Parathyroid adenoma (tissue), 2 donors: ENCODE results near the gene CSAD.

ENCODE experiments used
- H2AFZ ChIP-seq: fragments of 300-600 bp; sonication (generic); one replicate; pipeline ENCODE4 v1.7.0; 2017; ENCODE audit warnings: antibody characterized with exemption, mild to moderate bottlenecking
- H3K27ac ChIP-seq: fragments of 300-600 bp; sonication (generic); one replicate; pipeline ENCODE4 v1.7.0; 2017
- H3K27me3 ChIP-seq: fragments of 300-600 bp; sonication (generic); one replicate; pipeline ENCODE4 v1.7.0; 2017; ENCODE audit warnings: low read length; ENCODE audit not compliant: control insufficient read depth, insufficient read depth
- H3K36me3 ChIP-seq: fragments of 300-600 bp; sonication (generic); one replicate; pipeline ENCODE4 v1.7.0; 2017; ENCODE audit warnings: low read length; ENCODE audit not compliant: control insufficient read depth, insufficient read depth
- H3K4me1 ChIP-seq: fragments of 300-600 bp; sonication (generic); one replicate; pipeline ENCODE4 v1.7.0; 2017; ENCODE audit warnings: control low read depth
- H3K4me2 ChIP-seq: fragments of 300-600 bp; sonication (generic); one replicate; pipeline ENCODE4 v1.7.0; 2017; ENCODE audit warnings: low read length
- H3K4me3 ChIP-seq: fragments of 300-600 bp; sonication (generic); one replicate; pipeline ENCODE4 v1.7.0; 2017; ENCODE audit warnings: low read depth, low read length
- H3K79me2 ChIP-seq: fragments of 300-600 bp; sonication (generic); one replicate; pipeline ENCODE4 v1.7.0; 2017; ENCODE audit warnings: control low read depth
- H3K9ac ChIP-seq: fragments of 300-600 bp; sonication (generic); one replicate; pipeline ENCODE4 v1.7.0; 2017; ENCODE audit warnings: mild to moderate bottlenecking
- H3K9me3 ChIP-seq: fragments of 300-600 bp; sonication (generic); one replicate; pipeline ENCODE4 v1.7.0; 2017; ENCODE audit warnings: low read length; ENCODE audit not compliant: control insufficient read depth
- CTCF ChIP-seq: fragments of 300-600 bp; sonication (generic); IDR thresholded peaks from one replicate; pipeline ENCODE4 v1.7.0; 2017; ENCODE audit warnings: antibody characterized with exemption, mild to moderate bottlenecking
- donor health status: primary hyperparathyroidism.

Gene CSAD

DNA sequence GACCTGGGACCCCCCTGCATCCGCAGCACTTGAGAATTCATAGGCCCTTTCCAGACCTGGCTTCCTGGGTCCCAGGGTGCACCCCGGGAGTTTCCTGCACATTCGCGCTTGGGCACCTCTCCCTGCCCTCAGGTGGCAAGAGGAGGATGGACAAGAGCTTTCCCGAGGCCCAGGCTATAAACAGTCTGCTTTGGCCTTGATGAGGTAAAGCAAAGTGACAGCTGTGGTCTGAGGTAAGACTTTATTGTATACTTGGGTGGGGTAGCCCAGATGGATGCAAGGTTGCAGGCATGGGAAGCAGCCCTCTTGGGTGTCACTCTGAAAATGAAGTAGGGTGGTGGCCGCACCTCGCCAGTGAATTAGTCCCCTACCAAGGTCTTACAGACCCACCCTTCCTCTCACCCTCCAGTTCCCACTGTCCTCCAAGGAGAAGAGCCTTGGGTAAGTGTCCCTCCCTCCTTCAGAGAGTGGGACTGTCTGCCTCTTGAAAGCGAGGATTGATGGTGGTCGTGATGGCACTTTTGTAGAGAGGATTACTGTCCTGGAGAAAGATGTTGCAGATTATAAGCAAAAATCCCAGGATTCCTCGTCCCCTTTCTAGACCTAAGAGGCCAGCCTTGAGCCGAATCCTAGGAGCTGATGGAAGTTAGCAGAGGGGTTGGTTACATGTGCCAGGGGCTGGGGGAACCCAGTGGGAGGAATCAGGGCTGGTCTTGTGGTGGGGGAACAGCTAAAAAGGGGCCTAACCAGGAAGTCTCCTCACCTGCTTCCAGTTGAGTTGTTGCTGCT lies 10.6 kb upstream of the CSAD start:
- H3K79me2 ChIP-seq = no peaks in the 10 kb centered on the region
- H3K4me2 ChIP-seq = no peak overlapping the region
- H3K9ac ChIP-seq = no peak overlapping the region
- H3K27ac ChIP-seq = no peak overlapping the region
- no peaks in the 10 kb centered on the region for H3K9me3 ChIP-seq
- H3K4me1 ChIP-seq = peaks cover 18% of the 10 kb centered on the region
- no peak for TF ChIP-seq CTCF
- H3K4me3 ChIP-seq = no peak overlapping the region
- H3K27me3 ChIP-seq = no peaks in the 10 kb centered on the region
- H3K36me3 ChIP-seq = no peaks in the 10 kb centered on the region
- H2AFZ ChIP-seq = no peak overlapping the region

DNA sequence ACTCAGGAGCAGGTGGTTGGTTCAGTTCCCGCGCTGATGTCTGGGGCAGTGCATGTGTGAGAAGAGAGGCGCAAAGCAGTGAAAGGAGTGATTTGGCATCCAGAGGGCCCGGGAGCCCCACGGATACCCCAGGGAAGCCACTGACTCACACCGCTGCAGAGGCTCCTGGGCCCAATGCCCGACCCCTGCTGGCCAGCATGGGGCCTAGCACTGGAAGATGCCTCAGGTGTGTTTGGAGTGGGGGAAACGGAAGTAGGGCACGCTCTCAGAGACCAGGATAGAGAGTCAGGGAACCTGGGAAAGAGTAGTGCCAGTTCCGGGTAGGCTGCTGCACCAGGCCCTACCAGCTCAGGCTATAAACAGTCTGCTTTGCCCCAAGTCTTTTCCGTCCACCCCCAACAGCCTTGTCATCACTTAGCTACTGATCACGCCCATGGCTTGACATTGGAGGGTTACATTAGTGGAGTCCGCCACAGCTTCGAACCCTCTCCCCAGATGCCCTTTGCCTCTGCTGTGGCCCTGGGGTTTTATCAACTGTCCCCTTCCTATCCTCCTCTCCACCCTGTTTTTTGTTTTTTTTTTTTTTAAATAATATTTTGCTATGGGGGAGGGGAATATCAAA lies 9.5 kb upstream of the CSAD start:
- Histone ChIP-seq H3K9ac (no peak overlapping the region), H3K36me3 (no peaks in the 10 kb centered on the region)
- peak; percentile 82 for TF ChIP-seq CTCF

GRCh38 chr12:53187145-53187899 lies 6.6 kb upstream of the CSAD start:
- Histone ChIP-seq H2AFZ (no peak overlapping the region), H3K4me3 (no peak overlapping the region), H3K79me2 (peaks cover 2% of the 10 kb centered on the region), H3K27me3 (no peaks in the 10 kb centered on the region), H3K36me3 (no peaks in the 10 kb centered on the region), H3K4me2 (no peak overlapping the region), H3K27ac (no peak overlapping the region), H3K4me1 (peaks cover 41% of the 10 kb centered on the region), H3K9ac (no peak overlapping the region), H3K9me3 (no peaks in the 10 kb centered on the region)
- no peak for TF ChIP-seq CTCF

More for the DNA sequence above, 9.5 kb upstream of the CSAD start:
- Histone ChIP-seq H3K27me3 (no peaks in the 10 kb centered on the region), H3K4me1 (peaks cover 29% of the 10 kb centered on the region), H3K9me3 (no peaks in the 10 kb centered on the region), H2AFZ (no peak overlapping the region), H3K27ac (no peak overlapping the region), H3K4me2 (no peak overlapping the region), H3K4me3 (no peak overlapping the region), H3K79me2 (no peaks in the 10 kb centered on the region)

GRCh38 chr12:53186745-53187144 lies 6.0 kb upstream of the CSAD start:
- H3K36me3 ChIP-seq = no peaks in the 10 kb centered on the region

More at GRCh38 chr12:53186745-53187144, 6.0 kb upstream of the CSAD start:
- no peak for TF ChIP-seq CTCF
- peaks cover 6% of the 10 kb centered on the region for H3K79me2 ChIP-seq
- H3K4me3 ChIP-seq = no peak overlapping the region
- H3K27ac ChIP-seq = no peak overlapping the region
- H3K9ac ChIP-seq = no peak overlapping the region
- H3K9me3 ChIP-seq = no peaks in the 10 kb centered on the region
- no peaks in the 10 kb centered on the region for H3K27me3 ChIP-seq
- peaks cover 47% of the 10 kb centered on the region for H3K4me1 ChIP-seq
- no peak overlapping the region for H2AFZ ChIP-seq
- peak overlapping the region; percentile 16 for H3K4me2 ChIP-seq
